ENCODE data around the gene AKNAD1.
"Not testable (repeated sequence)": the region's sequence is repeated elsewhere in the genome, so short reads cannot be mapped to it uniquely, and the experiment has no call there.

Gene AKNAD1

GRCh38 chr1:108856994-108857393 lies at the start of gene AKNAD1:
AKNAD1 (minus strand) TSS chr1:108857094; CDS start chr1:108852664, 4,430 bp downstream.
- no peak for DNase-seq (ENCODE audit: low spot score)

GRCh38 chr1:108901106-108901505 lies 44.2 kb upstream of the AKNAD1 start:
- no peak for DNase-seq (ENCODE audit: low spot score)

- peak; percentile 54 for DNase-seq (ENCODE audit: low spot score)
Observed at GRCh38 chr1:108897865-108898720, 41.2 kb upstream of the AKNAD1 start.

- DNase-seq (ENCODE audit: low spot score), result no peak
Observed at GRCh38 chr1:108896146-108897145, 39.6 kb upstream of the AKNAD1 start.

- peak; percentile 59 for DNase-seq (ENCODE audit: low spot score)
Observed at GRCh38 chr1:108893141-108893530, 36.2 kb upstream of the AKNAD1 start.

GRCh38 chr1:108892356-108893140 lies 35.7 kb upstream of the AKNAD1 start:
- no peak for DNase-seq (ENCODE audit: low spot score)

GRCh38 chr1:108889706-108890384 lies 33.0 kb upstream of the AKNAD1 start:
- DNase-seq (ENCODE audit: low spot score), result peak; percentile 44

GRCh38 chr1:108889006-108889645 lies 32.2 kb upstream of the AKNAD1 start:
- DNase-seq (ENCODE audit: low spot score), result not testable (repeated sequence)

- no peak for DNase-seq (ENCODE audit: low spot score)
Observed at GRCh38 chr1:108886292-108886691, 29.4 kb upstream of the AKNAD1 start.

- no peak for DNase-seq (ENCODE audit: low spot score)
Observed at GRCh38 chr1:108884968-108885367, 28.1 kb upstream of the AKNAD1 start.

- DNase-seq (ENCODE audit: low spot score), result no peak
Observed at GRCh38 chr1:108882837-108883236, 25.9 kb upstream of the AKNAD1 start.

- DNase-seq (ENCODE audit: low spot score), result no peak
Observed at GRCh38 chr1:108881369-108881768, 24.5 kb upstream of the AKNAD1 start.

GRCh38 chr1:108880850-108881249 lies 24.0 kb upstream of the AKNAD1 start:
- no peak for DNase-seq (ENCODE audit: low spot score)

GRCh38 chr1:108878678-108879077 lies 21.8 kb upstream of the AKNAD1 start:
- DNase-seq (ENCODE audit: low spot score), result no peak

- DNase-seq (ENCODE audit: low spot score), result no peak
Observed at GRCh38 chr1:108878160-108878469, 21.2 kb upstream of the AKNAD1 start.

- DNase-seq (ENCODE audit: low spot score), result no peak
Observed at GRCh38 chr1:108877348-108878159, 20.7 kb upstream of the AKNAD1 start.

GRCh38 chr1:108871050-108871724 lies 14.3 kb upstream of the AKNAD1 start:
- no peak for DNase-seq (ENCODE audit: low spot score)

GRCh38 chr1:108865316-108865910 lies 8.5 kb upstream of the AKNAD1 start:
- no peak for DNase-seq (ENCODE audit: low spot score)

- DNase-seq (ENCODE audit: low spot score), result no peak
Observed at GRCh38 chr1:108863984-108864383, 7.1 kb upstream of the AKNAD1 start.
